ENCODE results near the gene TMEM214. TPM values are rescaled to one million over a fixed set of nuclear protein-coding genes. Genes with fewer than 3 reads are reported as not detected.

The TMEM214 gene
- polyA plus RNA-seq, 1 donor (not counting 4 experiments of a cell fraction or from before 2014, with no cell fraction given): 38.0 TPM

- no peak overlapping the region for H2AFZ ChIP-seq (ENCODE audit: control insufficient read depth, low read length)
- no peaks in the 10 kb centered on the region for H3K9me1 ChIP-seq (ENCODE audit: control insufficient read depth, extremely low read depth, insufficient read depth, low read length)
- no peak for FAIRE-seq
- no peaks in the 10 kb centered on the region for H3K27me3 ChIP-seq (ENCODE audit: control insufficient read depth, extremely low read depth, insufficient read depth, low read length)
- no peaks in the 10 kb centered on the region for H4K20me1 ChIP-seq (ENCODE audit: control insufficient read depth, extremely low read depth, insufficient read depth, low read length)
- dilution Hi-C loops (cut with MboI; ENCODE audit: extremely low pct_ligation_motif_present, low sequenced_read_pairs): no loop called here
- H3K79me2 ChIP-seq (ENCODE audit: control insufficient read depth, insufficient read depth, low read length): no peaks in the 10 kb centered on the region
- H3K27ac ChIP-seq (ENCODE audit: control insufficient read depth, insufficient read depth, low read length): no peak overlapping the region
- no peaks in the 10 kb centered on the region for H3K9me3 ChIP-seq (ENCODE audit: control insufficient read depth, low read depth, low read length)
- DNase-seq (ENCODE audit: low read depth, low spot score): no peak
- no peak overlapping the region for H3K9ac ChIP-seq (ENCODE audit: control insufficient read depth, extremely low read depth, insufficient read depth, low read length)
- TF ChIP-seq CTCF (optimal IDR thresholded peaks at IDR 0.05 in 1 of 3, IDR thresholded peaks at IDR 0.05 in 1 of 3, conservative IDR thresholded peaks at IDR 0.05 in 1 of 3; ENCODE audit: extremely low read depth in 1 of 3, insufficient read depth in 2 of 3, low read length in 3 of 3) (no peak), EZH2 (IDR thresholded peaks at IDR 0.05; ENCODE audit: low read length) (no peak)
- no peak overlapping the region for H3K4me3 ChIP-seq (ENCODE audit: control insufficient read depth in 2 of 3, extremely low read depth in 1 of 3, insufficient read depth in 2 of 3, low read depth in 1 of 3, low read length in 3 of 3)
- no peak overlapping the region for H3K4me2 ChIP-seq (ENCODE audit: control insufficient read depth, extremely low read depth, insufficient read depth, low read depth, low read length)
- no peaks in the 10 kb centered on the region for H3K36me3 ChIP-seq (ENCODE audit: control insufficient read depth in 2 of 2, extremely low read depth in 1 of 2, insufficient read depth in 2 of 2, low read length in 2 of 2)
- peaks cover 3% of the 10 kb centered on the region for H3K4me1 ChIP-seq (ENCODE audit: control insufficient read depth, extremely low read depth, insufficient read depth, low read length)
Measured at GRCh38 chr2:27008678-27009077, 24.1 kb upstream of the TMEM214 start.

GRCh38 chr2:27009083-27009482 lies 23.7 kb upstream of the TMEM214 start:
- H3K4me1 ChIP-seq (ENCODE audit: control insufficient read depth, extremely low read depth, insufficient read depth, low read length): peaks cover 3% of the 10 kb centered on the region
- FAIRE-seq (no peak), DNase-seq (ENCODE audit: low read depth, low spot score) (no peak)
- H3K4me3 ChIP-seq (ENCODE audit: control insufficient read depth in 2 of 3, extremely low read depth in 1 of 3, insufficient read depth in 2 of 3, low read depth in 1 of 3, low read length in 3 of 3): no peak overlapping the region
- no peak overlapping the region for H3K27ac ChIP-seq (ENCODE audit: control insufficient read depth, insufficient read depth, low read length)
- TF ChIP-seq CTCF (optimal IDR thresholded peaks at IDR 0.05 in 1 of 3, IDR thresholded peaks at IDR 0.05 in 1 of 3, conservative IDR thresholded peaks at IDR 0.05 in 1 of 3; ENCODE audit: extremely low read depth in 1 of 3, insufficient read depth in 2 of 3, low read length in 3 of 3) (no peak), EZH2 (IDR thresholded peaks at IDR 0.05; ENCODE audit: low read length) (no peak)
- H4K20me1 ChIP-seq (ENCODE audit: control insufficient read depth, extremely low read depth, insufficient read depth, low read length): no peaks in the 10 kb centered on the region
- no peaks in the 10 kb centered on the region for H3K9me3 ChIP-seq (ENCODE audit: control insufficient read depth, low read depth, low read length)
- no peaks in the 10 kb centered on the region for H3K9me1 ChIP-seq (ENCODE audit: control insufficient read depth, extremely low read depth, insufficient read depth, low read length)
- H3K4me2 ChIP-seq (ENCODE audit: control insufficient read depth, extremely low read depth, insufficient read depth, low read depth, low read length): no peak overlapping the region
- no peaks in the 10 kb centered on the region for H3K36me3 ChIP-seq (ENCODE audit: control insufficient read depth in 2 of 2, extremely low read depth in 1 of 2, insufficient read depth in 2 of 2, low read length in 2 of 2)
- H2AFZ ChIP-seq (ENCODE audit: control insufficient read depth, low read length): no peak overlapping the region
- H3K27me3 ChIP-seq (ENCODE audit: control insufficient read depth, extremely low read depth, insufficient read depth, low read length): no peaks in the 10 kb centered on the region
- H3K9ac ChIP-seq (ENCODE audit: control insufficient read depth, extremely low read depth, insufficient read depth, low read length): no peak overlapping the region
- H3K79me2 ChIP-seq (ENCODE audit: control insufficient read depth, insufficient read depth, low read length): no peaks in the 10 kb centered on the region
- dilution Hi-C loops (cut with MboI; ENCODE audit: extremely low pct_ligation_motif_present, low sequenced_read_pairs): no loop called here
